NCI-H146 (cell line): ENCODE data around the gene SOX10.
"Not testable (repeated sequence)": the region's sequence is repeated elsewhere in the genome, so short reads cannot be mapped to it uniquely, and the experiment has no call there.

Experiments
- DNase-seq: peaks from one replicate; lab custom pipeline; 2025; lab: John Stamatoyannopoulos, UW

SOX10 gene

DNA sequence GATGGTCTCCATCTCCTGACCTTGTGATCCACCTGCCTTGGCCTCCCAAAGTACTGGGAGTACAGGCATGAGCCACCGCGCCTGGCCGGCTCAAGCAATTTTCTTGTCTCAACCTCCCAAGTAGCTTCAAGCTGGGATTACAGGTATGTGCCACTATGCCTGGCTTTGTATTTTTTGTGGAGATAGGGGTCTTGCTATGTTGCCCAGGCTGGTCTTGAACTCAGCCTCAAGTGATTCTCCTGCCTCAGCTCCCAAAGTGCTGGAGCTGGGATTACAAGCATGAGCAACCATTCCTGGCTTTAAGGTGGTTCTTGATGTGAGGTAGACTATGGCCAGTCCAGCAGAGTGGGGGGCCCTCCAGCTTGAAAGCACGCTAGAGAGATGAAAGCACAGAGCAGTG, 23.3 kb downstream of the SOX10 start:
- no peak for DNase-seq

DNA sequence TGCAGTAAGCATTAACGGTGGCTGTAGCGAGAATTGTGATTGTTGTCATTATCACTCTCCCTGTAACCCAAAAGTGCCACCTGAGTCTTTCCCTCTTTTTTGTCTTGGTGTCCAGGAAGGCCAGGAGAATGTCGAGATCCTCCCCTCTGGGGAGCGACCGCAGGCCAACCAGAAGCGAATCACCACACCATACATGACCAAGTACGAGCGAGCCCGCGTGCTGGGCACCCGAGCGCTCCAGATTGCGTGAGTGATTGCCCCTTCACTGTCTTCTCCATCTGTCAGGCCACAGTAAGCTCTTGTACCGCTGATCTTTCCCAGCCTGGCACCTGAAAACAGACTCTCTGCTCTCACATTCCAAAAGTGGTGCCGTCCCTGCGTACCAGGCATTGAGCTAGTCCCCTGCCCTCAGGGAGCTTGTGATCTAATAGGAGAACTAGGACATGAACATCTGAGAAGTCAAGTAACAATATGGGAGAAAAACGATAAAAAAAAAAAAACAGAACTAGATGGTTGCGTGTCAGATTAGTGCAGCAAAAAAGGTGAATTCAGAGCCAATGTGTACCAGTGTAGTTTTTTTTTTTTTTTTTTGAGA, 25.0 kb downstream of the SOX10 start:
- no peak for DNase-seq

DNA sequence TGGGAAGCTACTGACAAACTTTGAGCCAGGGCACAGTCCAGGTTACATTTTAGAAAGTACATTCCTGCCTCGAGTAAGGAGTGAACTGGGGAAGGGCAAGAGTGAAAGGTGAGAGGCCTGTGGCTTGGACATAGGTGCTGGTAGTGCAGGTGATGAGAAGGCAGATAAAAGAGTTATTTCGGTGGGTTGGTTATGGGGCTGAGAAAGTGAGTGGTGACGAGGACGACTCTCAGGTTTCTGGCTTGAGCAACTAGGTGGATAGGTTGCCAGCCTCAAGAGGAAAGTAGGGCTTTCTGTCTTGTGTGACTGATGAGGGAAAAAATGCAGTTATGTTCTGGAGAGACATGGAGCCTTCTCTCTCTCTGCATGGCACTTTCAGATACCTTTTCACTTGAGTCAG, 27.1 kb downstream of the SOX10 start:
- DNase-seq = no peak

- not testable (repeated sequence) for DNase-seq
These were observed 28.4 kb downstream of the SOX10 start for GRCh38 chr22:37955825-37956397.

DNA sequence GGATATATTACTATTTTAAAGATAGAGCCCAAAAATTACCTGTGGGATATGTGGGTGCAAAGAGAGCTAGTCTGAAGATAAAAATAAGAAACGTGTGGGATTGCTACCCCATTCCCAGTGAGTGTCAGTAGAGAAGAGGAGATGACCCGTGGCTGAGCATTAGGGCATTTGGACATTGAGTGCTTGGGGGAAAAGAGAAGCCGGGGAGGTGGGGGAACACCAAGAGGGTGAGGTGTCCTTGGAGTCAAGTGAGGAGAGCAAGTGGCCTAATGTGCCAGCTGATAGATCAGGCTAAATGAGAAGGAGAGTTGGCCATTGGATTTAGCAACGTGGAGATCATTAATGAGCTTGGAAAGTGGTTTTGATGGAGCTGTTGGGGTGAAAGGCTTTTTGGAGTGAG, 29.7 kb downstream of the SOX10 start:
- DNase-seq = no peak

DNA sequence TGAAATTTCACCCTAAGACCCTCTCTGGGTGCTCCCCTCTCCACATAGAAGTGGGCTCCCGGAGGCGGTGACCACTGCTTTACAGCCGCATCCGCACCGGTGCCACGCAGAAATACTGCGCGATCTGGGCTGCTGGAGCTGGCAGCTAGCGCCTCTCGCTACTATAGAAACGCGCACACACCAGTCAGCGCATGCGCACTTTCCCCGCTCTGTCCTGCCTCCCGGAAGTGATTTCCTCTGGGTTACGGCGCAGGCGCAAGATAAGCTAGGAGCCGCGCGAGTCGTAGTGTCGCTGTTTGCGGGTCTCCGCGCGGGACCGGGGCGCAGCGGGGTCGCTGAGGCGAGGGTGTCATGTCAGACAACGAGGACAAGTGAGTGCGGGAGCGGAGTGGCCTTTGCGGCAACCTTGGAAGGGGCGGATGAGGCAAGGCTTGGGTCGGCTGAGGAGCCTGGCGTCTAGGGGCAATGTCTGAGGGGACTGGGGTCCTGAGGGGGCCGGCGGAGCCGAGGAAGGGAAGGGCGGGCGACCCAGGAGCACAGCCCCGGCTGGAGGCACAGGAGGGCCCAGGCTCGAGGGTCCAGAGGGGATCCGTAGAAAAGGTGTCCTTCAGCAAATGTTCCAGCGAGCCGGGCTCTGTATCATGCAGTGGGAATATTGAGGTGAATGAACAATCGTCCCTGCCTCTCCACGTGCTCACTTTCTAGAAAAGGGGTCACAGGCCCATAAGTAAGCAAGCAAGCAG, 30.7 kb downstream of the SOX10 start, which contains the start of the genes C22orf23 and POLR2F:
Gene C22orf23, minus strand, starts transcription at position 165 of the 743 bp plus-strand sequence. CDS start 452 bp downstream, outside the sequence.
Gene POLR2F, plus strand, starts transcription at position 263 of the 743 bp plus-strand sequence. Its CDS starts 89 bp downstream, at position 352.
- peak; percentile 90 for DNase-seq

DNA sequence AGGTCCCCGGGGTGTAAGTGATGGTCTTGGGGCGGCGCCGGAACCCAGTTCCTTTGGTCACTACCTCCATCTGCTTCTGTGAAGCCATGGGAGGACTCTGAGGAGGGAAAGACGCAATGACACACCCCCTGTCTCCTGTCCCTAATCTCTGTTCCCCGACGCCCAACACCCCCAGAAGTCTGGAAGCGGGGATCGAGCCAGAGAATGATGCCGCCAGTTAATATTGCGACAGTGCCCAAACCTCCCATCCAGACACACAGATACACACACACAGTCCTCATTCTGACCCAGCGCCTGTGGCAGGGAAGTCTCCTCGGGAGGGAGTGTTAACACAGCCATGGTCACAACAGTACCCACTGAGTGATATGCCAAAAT, 31.3 kb downstream of the SOX10 start:
- no peak for DNase-seq

DNA sequence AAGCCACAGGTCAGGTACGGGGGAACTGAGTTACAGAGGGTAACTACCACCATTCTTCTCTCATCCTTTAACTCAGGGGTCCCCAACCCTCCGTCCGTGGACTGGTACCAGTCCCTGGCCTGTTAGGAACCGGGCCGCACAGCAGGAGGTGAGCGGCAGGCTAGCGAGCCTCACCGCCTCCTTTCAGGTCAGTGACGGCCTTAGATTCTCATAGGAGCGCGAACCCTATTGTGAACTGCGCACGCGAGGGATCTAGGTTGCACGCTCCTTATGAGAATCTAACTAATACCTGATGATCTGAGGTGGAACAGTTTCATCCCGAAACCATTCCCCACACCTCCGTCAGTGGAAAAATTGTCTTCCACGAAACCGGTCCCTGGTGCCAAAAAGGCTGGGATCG, 31.7 kb downstream of the SOX10 start:
- not testable (repeated sequence) for DNase-seq

DNA sequence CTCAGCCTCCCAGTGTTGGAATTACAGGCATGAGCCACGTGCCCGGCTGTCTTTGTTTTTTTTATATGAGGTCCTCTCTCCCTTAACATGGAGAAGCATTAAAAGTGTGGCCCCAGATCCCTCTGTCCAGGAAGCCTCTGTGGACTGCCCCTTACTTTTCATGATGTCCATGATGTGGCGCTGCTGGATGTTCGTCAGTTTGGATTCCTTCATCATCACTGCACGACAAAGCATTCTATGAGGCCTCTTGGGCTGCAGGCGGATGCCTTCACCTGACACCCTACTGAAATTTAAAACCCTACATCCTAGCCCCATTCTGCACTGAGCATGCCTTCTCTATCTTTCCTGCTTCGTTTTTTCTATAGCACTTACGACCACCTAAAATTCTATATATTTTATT, 33.0 kb downstream of the SOX10 start:
- no peak for DNase-seq

DNA sequence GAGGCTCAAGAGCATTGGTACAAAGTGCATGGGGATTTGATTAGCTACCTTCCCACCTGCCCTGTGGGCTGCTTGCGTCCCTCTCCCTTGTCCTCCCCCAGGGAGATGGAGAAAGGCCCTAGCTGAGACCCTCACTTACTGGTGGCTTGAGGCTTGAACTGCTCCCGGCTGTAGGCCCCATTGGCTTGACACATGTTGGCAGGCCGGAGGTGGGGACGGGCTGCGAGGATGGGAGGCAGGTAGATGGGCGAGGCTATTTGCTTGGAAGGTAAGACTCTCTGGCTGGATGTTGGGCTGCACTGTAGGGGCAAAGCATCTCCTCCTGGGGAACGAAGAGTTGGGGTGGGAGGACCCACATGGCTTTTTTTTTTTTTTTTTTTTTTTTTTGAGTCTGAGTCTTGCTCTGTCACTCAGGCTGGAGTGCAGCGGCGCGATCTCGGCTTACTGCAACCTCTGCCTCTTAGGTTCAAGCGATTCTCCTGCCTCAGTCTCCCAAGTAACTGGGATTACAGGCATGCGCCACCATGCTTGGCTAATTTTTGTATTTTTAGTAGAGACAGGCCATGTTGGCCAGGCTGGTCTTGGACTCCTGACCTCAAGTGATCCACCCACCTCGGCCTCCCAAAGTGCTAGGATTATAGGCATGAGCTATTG, 37.1 kb downstream of the SOX10 start:
- not testable (repeated sequence) for DNase-seq

- not testable (repeated sequence) for DNase-seq
These were observed 39.9 kb downstream of the SOX10 start for GRCh38 chr22:37944423-37944822.

DNA sequence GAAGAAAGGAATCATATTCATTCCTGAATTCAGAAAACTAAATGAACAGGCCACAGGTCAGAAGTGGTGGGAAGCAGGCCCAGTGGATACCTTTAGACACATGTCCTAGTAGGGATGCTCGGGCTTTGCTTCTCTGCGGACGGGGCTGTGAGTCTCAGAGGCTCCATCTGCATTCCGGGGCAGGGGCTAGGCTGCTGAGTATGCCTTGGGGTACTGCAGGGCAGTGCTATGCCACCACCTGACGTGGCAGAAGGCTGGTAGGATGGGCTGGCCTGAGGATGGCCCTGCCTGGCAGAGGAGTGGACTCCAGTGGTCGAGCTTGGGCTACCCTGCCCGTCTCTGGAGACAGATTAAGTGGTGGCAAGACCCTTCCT, 40.5 kb downstream of the SOX10 start:
- no peak for DNase-seq

DNA sequence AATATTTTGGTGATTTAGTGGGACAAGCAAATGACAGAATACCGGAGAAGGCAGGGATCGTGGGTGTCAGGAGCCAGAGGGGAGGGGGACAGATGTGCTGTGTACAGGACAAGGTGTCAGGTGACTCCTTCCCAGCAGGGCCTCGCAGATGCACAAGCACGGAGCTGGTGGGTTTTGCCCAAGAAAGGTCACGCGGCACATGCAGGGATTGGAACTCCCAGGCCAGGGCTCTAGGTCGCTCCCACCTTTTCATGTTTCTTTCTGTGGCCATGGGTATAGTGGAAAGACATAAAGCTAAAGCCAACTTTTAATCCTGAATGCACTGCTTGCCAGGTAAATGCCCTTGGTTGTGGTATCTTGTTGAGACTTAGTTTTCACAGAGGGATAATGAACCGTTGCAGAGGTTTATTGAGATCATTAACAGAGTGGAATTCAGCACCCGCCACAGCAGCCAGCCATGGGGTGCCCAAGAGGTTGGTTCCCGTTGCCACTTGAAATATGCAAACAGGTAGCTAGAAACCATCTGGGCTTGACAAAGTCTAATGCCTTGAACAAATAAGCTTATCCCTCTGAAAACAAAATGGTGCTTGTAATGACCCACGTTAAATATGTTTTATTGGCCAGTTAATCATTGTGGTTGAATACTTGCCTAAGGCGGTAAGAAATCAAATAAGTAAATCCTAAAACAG, 41.1 kb downstream of the SOX10 start:
- DNase-seq = peak; percentile 38

GRCh38 chr22:37942133-37942532, 42.2 kb downstream of the SOX10 start:
- no peak for DNase-seq

DNA sequence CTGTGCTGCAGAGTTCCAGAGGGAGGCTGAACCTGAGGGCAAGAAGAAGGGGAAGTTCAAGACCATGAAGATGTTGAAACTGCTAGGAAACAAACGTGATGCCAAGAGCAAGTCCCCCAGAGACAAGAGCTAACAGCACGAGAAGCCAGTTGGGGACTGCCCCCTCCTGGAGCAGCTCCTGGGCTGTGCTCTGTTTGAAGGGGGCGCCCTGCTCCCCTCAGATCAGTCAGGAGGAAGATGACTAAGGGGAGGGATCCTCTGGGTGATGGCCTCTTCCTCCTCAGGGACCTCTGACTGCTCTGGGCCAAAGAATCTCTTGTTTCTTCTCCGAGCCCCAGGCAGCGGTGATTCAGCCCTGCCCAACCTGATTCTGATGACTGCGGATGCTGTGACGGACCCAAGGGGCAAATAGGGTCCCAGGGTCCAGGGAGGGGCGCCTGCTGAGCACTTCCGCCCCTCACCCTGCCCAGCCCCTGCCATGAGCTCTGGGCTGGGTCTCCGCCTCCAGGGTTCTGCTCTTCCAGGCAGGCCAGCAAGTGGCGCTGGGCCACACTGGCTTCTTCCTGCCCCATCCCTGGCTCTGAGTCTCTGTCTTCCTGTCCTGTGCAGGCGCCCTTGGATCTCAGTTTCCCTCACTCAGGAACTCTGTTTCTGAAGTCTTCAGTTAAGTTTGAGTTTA, 43.5 kb downstream of the SOX10 start:
- DNase-seq = no peak

DNA sequence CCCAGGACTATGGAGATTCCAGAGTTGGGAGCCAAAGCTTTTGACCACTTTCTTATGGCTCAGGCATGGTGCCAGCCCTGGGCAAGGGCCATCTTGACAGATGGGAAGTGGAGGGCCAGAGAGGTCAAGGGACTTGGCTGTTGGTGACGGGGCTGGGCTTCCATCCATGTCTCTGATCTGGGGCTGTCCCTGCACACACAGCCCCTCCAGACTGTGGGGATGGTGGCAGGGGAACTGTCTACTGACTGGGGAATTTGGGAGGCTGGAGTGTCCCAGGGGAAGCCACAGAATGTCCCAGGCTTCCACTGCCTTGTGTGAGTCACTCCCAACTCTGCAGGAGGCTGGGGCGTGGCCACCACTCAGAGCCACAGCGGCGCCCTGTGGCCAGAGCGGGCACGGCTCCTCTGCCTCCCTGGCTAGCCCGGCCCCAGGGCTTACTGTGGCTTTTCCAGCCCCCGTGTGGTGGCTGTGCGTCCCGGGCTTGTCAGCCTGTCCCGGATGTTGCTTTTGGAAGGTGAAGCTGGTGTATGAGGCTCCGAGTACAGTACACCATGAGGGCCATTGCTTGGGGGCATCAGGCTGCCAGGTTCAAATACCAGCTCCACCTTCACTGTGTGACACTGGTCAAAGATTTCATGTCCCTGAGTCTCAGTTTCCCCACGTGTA, 50.5 kb downstream of the SOX10 start:
- peak; percentile 54 for DNase-seq

- no peak for DNase-seq
These were observed 51.4 kb downstream of the SOX10 start for GRCh38 chr22:37932821-37933578.

DNA sequence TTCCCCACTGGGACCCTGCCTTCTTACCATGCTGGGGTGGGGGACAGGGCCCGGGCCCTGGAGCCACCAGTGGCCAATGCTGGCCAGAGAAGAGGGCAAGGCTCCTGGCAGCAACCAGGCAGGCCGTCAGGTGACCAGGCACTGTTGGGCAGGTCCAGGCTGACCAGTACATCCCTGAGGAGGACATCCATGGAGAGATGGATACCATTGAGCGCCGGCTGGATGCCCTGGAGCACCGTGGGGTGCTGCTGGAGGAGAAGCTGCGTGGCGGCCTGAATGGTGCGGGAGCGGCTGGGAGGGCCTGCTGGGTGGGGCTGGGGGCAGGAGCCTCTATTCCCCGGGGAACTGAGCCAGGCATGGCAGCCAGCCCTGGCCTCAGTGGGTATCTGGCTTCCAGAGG, 52.0 kb downstream of the SOX10 start:
- DNase-seq = no peak

GRCh38 chr22:37931893-37932389, 52.4 kb downstream of the SOX10 start:
- no peak for DNase-seq

DNA sequence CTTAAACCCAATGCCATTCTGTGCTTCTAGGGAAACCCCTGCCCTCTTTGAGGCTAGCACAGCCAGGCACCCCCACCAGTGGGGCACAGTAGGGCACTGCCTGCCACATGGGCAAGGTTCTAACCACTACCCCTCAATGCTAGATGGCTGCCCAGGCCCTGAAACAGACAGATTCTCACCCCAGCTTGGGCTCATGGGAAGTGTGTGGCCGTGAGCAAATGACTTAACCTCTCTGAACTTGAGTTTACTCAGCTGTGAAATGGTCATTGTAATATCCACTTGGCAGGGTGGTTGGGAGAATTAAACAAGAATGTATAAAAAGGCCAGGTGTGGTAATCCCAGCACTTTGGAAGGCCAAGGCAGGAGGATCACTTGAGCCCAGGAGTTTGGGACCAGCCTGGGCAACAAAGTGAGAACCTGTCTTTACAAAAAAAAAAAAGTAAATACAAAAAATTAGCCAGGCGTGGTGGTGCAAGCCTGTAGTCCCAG, 53.4 kb downstream of the SOX10 start:
- DNase-seq = no peak
